ENCODE measurements around the gene DGKI. TPM values are rescaled to one million over a fixed set of nuclear protein-coding genes. Genes with fewer than 3 reads are reported as not detected.

Gene DGKI
- total and polyA plus RNA-seq, 9 of the 15 experiments (the other 6 are each of a cell fraction or from before 2014, with no cell fraction given), result 0.11 to 0.54 (median 0.15) TPM; not detected in 5

GRCh38 chr7:137890449-137890921 lies 43.7 kb upstream of the DGKI start (continued):
- TF ChIP-seq SLC30A9 (CRISPR knock-in tag; IDR thresholded peaks at IDR 0.05) (no peak), KDM4B (IDR thresholded peaks at IDR 0.05; ENCODE audit: borderline replicate concordance in 2 of 2, low read depth in 1 of 2) (no peak), CLOCK (CRISPR knock-in tag; IDR thresholded peaks at IDR 0.05; ENCODE audit: borderline replicate concordance) (no peak), ZNF57 (CRISPR knock-in tag; IDR thresholded peaks at IDR 0.05) (no peak)

GRCh38 chr7:137888241-137888640 lies 41.5 kb upstream of the DGKI start:
- H3K4me3 ChIP-seq, result no peak overlapping the region
- 75% methylated on average over 2 of the region's 2 CpGs for WGBS (ENCODE audit: insufficient coverage, low coverage, missing lambda C conversion rate)
- peaks cover 0 to 2% of the 10 kb centered on the region in 2 experiments; a peak in 2 of 5 replicates for H3K4me1 ChIP-seq (replicated peaks in 1 of 2; ENCODE audit: control insufficient read depth in 2 of 2, insufficient read depth in 2 of 2, low read length in 2 of 2)
- no peak overlapping the region for H3K4me2 ChIP-seq (ENCODE audit: insufficient read depth, low read length)
- no peak for DNase-seq (ENCODE audit: extremely low read depth in 1 of 4, low spot score in 3 of 4)
- H3K79me2 ChIP-seq (ENCODE audit: control insufficient read depth, insufficient read depth, low read length), result no peaks in the 10 kb centered on the region
- no peak for ATAC-seq
- ChIA-PET CTCF (ENCODE audit: low intra/inter-chr PET ratio) (interaction anchor here (0.6 kb wide), 1 partner anchor 13 kb away, joined by 4 read pairs; no protein-coding TSS in a partner anchor), POLR2A (no interaction called here)
- in situ Hi-C loops (cut with MboI) (no loop called here), intact Hi-C loops (cut with micrococcal nuclease) (no loop called here)
- FAIRE-seq, result no peak
- H3K9me1 ChIP-seq (ENCODE audit: control insufficient read depth, insufficient read depth, low read length), result no peaks in the 10 kb centered on the region
- no TSS peak for BruUV-seq (replicated peaks)
- no peak overlapping the region for H3K27ac ChIP-seq (ENCODE audit: extremely low read depth, low read depth, low read length)
- no peaks in the 10 kb centered on the region for H3K9me3 ChIP-seq (replicated peaks; ENCODE audit: control insufficient read depth, insufficient read depth, low read depth, low read length)
- no peaks in the 10 kb centered on the region for H3K27me3 ChIP-seq (ENCODE audit: control insufficient read depth in 2 of 2, insufficient read depth in 2 of 2, low read length in 2 of 2)
- H2AFZ ChIP-seq (ENCODE audit: low read depth, low read length), result no peak overlapping the region
- H3K36me3 ChIP-seq (ENCODE audit: control insufficient read depth, insufficient read depth, low read length), result peaks cover 59% of the 10 kb centered on the region; the same call in 2 of the 3 replicates
- no peak for TF ChIP-seq BDP1 (IDR thresholded peaks at IDR 0.05; ENCODE audit: insufficient read depth, insufficient read length)
- no peak overlapping the region for H3K9ac ChIP-seq (ENCODE audit: insufficient read depth in 1 of 2, low read depth in 2 of 2, low read length in 2 of 2)
- H4K20me1 ChIP-seq (replicated peaks; ENCODE audit: control insufficient read depth, insufficient read depth, low read length), result no peaks in the 10 kb centered on the region
